GM23338 (cell line): ENCODE measurements around the gene PIM3. TPM values are rescaled to one million over a fixed set of nuclear protein-coding genes. Genes with fewer than 3 reads are reported as not detected.

Source experiments
- ATAC-seq: fragments of 200-7000 bp; cut with Tn5 transposase; 3 replicates; pipeline ENCODE4 v1.9.1; 2020
- DNase-seq: peaks from one replicate; pipeline ENCODE4 v3.0.0-alpha.2; 2015; ENCODE audit warnings: low spot score
- H2AFZ ChIP-seq: fragments of 200-600 bp; sonication (generic); 2 replicates; pipeline ENCODE4 v1.8.0; 2016; ENCODE audit warnings: antibody characterized with exemption, mild to moderate bottlenecking, moderate library complexity
- H3F3A ChIP-seq: fragments of 200-600 bp; sonication (generic); replicated peaks from 2 replicates; pipeline ENCODE4 v1.8.0; 2017; ENCODE audit warnings: antibody characterized with exemption, mixed run types, low read depth
- H3K27ac ChIP-seq: fragments of 200-600 bp; sonication (generic); 2 replicates; pipeline ENCODE4 v1.6.1; 2016; ENCODE audit warnings: low read depth
- H3K27me3 ChIP-seq: fragments of 200-600 bp; sonication (generic); 2 replicates; pipeline ENCODE4 v1.8.0; 2016; ENCODE audit warnings: mild to moderate bottlenecking, mixed run types, moderate library complexity; ENCODE audit not compliant: insufficient read depth
- H3K36me3 ChIP-seq: fragments of 200-600 bp; sonication (generic); 2 replicates; pipeline ENCODE4 v1.8.0; 2016; ENCODE audit warnings: mild to moderate bottlenecking; ENCODE audit not compliant: insufficient read depth
- H3K4me1 ChIP-seq: fragments of 200-600 bp; sonication (generic); 2 replicates; pipeline ENCODE4 v1.8.0; 2016; ENCODE audit warnings: mild to moderate bottlenecking, moderate library complexity; ENCODE audit not compliant: insufficient read depth
- H3K4me2 ChIP-seq: fragments of 200-600 bp; sonication (generic); 2 replicates; pipeline ENCODE4 v1.7.1; 2017; ENCODE audit warnings: mixed run types
- H3K4me3 ChIP-seq: fragments of 200-600 bp; sonication (generic); 2 replicates; pipeline ENCODE4 v1.6.1; 2016; ENCODE audit warnings: mixed run types
- H3K79me2 ChIP-seq: fragments of 200-600 bp; sonication (generic); replicated peaks from 2 replicates; pipeline ENCODE4 v1.8.0; 2017; ENCODE audit warnings: mild to moderate bottlenecking; ENCODE audit not compliant: insufficient read depth
- H3K9me2 ChIP-seq: fragments of 200-600 bp; sonication (generic); 2 replicates; pipeline ENCODE4 v1.8.0; 2017; ENCODE audit not compliant: insufficient read depth
- H4K20me1 ChIP-seq: fragments of 200-600 bp; sonication (generic); replicated peaks from 2 replicates; pipeline ENCODE4 v1.8.0; 2017; ENCODE audit warnings: mild to moderate bottlenecking; ENCODE audit not compliant: insufficient read depth
- H3K27ac Mint-ChIP-seq: 2 replicates; pipeline ENCODE4 v1.8.0; 2020; ENCODE audit warnings: inconsistent platforms, mild to moderate bottlenecking, moderate library complexity, mixed read lengths
- H3K27me3 Mint-ChIP-seq: 3 replicates; pipeline ENCODE4 v1.8.0; 2022; ENCODE audit warnings: low read depth, mild to moderate bottlenecking, moderate library complexity, mixed read lengths, inconsistent platforms; ENCODE audit not compliant: insufficient read depth, poor library complexity
- H3K36me3 Mint-ChIP-seq: 3 replicates; pipeline ENCODE4 v1.8.0; 2021; ENCODE audit warnings: low read depth, mild to moderate bottlenecking, inconsistent platforms, moderate library complexity, mixed read lengths
- H3K4me1 Mint-ChIP-seq: 3 replicates; pipeline ENCODE4 v1.8.0; 2020; ENCODE audit warnings: mild to moderate bottlenecking, inconsistent platforms, mixed read lengths
- H3K4me3 Mint-ChIP-seq: 3 replicates; pipeline ENCODE4 v1.8.0; 2021; ENCODE audit warnings: moderate library complexity, mild to moderate bottlenecking, inconsistent platforms, mixed read lengths
- H3K9me3 Mint-ChIP-seq: 3 replicates; pipeline ENCODE4 v1.8.0; 2020; ENCODE audit warnings: moderate library complexity, mild to moderate bottlenecking, inconsistent platforms, mixed read lengths
- CREB1 ChIP-seq: fragments of 250-450 bp; sonication (Bioruptor Pico); IDR thresholded peaks from 2 replicates; pipeline ENCODE4 v1.5.0; 2020; ENCODE audit warnings: low read depth, mild to moderate bottlenecking, moderate library complexity
- EZH2 ChIP-seq: fragments of 200-600 bp; sonication (generic); IDR thresholded peaks from one replicate; pipeline ENCODE4 v1.8.0; 2017; ENCODE audit warnings: antibody characterized with exemption, mild to moderate bottlenecking, low read depth; ENCODE audit not compliant: unreplicated experiment
- JUNB ChIP-seq: IDR thresholded peaks from one replicate; pipeline ENCODE4 v1.6.1; 2016; ENCODE audit warnings: antibody characterized with exemption; ENCODE audit not compliant: unreplicated experiment
- NANOG ChIP-seq: IDR thresholded peaks from 2 replicates; pipeline ENCODE4 v1.6.1; 2016; ENCODE audit warnings: antibody characterized with exemption, borderline replicate concordance
- POLR2AphosphoS5 ChIP-seq: IDR thresholded peaks from 2 replicates; pipeline ENCODE4 v1.6.1; 2016; ENCODE audit warnings: antibody characterized with exemption, low read depth
- STAT1 ChIP-seq: IDR thresholded peaks from one replicate; pipeline ENCODE4 v1.6.1; 2016; ENCODE audit warnings: antibody characterized with exemption; ENCODE audit not compliant: unreplicated experiment
- ZNF462 ChIP-seq: fragments of 250-450 bp; sonication (Bioruptor Pico); IDR thresholded peaks from 2 replicates; pipeline ENCODE4 v1.5.0; 2020; ENCODE audit warnings: mild to moderate bottlenecking, moderate library complexity
- polyA plus RNA-seq: library from polyadenylated mRNA; unstranded; fragments of >200 nt; fragmentation: Nextera tagmentation; extraction: Ambion mirVana; gene quantifications from 2 replicates; pipeline ENCODE4 v1.2.1, GENCODE V29; 2016
- total RNA-seq: library from RNA; depleted of rRNA; stranded (reverse); fragments of >200 nt; shearing (Covaris generic); gene quantifications from 2 replicates; pipeline ENCODE4 v1.2.3, GENCODE V29; 2014
- TF ChIP-seq, protein P1 (sequence below): IDR thresholded peaks from one replicate; pipeline ENCODE4 v1.6.1; 2018; ENCODE audit warnings: antibody characterized with exemption; ENCODE audit not compliant: unreplicated experiment

The PIM3 gene
- total and polyA plus RNA-seq, 2 experiments from 2014 or later = 17.7 to 37.3 TPM

GRCh38 chr22:49955581-49956417, 4.8 kb upstream of the PIM3 start:
- no peak overlapping the region for H3K27ac ChIP-seq
- no peak overlapping the region for H2AFZ ChIP-seq
- no peak overlapping the region for H3K4me3 Mint-ChIP-seq
- no peak overlapping the region for H3K27ac Mint-ChIP-seq
- ATAC-seq (no peak), DNase-seq (no peak)
- H3K36me3 Mint-ChIP-seq = no peaks in the 10 kb centered on the region
- no peaks in the 10 kb centered on the region for H3K9me3 Mint-ChIP-seq
- H3K9me2 ChIP-seq = no peaks in the 10 kb centered on the region
- no peaks in the 10 kb centered on the region for H4K20me1 ChIP-seq
- no peak overlapping the region for H3K4me2 ChIP-seq
- H3K4me1 ChIP-seq = no peaks in the 10 kb centered on the region
- peaks cover 8% of the 10 kb centered on the region; the same call in 2 of the 3 replicates for H3K4me1 Mint-ChIP-seq
- H3K4me3 ChIP-seq = no peak overlapping the region
- no peaks in the 10 kb centered on the region for H3K79me2 ChIP-seq
- no peaks in the 10 kb centered on the region for H3F3A ChIP-seq
- TF ChIP-seq, protein P1, sequence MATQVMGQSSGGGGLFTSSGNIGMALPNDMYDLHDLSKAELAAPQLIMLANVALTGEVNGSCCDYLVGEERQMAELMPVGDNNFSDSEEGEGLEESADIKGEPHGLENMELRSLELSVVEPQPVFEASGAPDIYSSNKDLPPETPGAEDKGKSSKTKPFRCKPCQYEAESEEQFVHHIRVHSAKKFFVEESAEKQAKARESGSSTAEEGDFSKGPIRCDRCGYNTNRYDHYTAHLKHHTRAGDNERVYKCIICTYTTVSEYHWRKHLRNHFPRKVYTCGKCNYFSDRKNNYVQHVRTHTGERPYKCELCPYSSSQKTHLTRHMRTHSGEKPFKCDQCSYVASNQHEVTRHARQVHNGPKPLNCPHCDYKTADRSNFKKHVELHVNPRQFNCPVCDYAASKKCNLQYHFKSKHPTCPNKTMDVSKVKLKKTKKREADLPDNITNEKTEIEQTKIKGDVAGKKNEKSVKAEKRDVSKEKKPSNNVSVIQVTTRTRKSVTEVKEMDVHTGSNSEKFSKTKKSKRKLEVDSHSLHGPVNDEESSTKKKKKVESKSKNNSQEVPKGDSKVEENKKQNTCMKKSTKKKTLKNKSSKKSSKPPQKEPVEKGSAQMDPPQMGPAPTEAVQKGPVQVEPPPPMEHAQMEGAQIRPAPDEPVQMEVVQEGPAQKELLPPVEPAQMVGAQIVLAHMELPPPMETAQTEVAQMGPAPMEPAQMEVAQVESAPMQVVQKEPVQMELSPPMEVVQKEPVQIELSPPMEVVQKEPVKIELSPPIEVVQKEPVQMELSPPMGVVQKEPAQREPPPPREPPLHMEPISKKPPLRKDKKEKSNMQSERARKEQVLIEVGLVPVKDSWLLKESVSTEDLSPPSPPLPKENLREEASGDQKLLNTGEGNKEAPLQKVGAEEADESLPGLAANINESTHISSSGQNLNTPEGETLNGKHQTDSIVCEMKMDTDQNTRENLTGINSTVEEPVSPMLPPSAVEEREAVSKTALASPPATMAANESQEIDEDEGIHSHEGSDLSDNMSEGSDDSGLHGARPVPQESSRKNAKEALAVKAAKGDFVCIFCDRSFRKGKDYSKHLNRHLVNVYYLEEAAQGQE = no peak
- TF ChIP-seq JUNB (no peak), CREB1 (CRISPR knock-in tag) (no peak), STAT1 (no peak), EZH2 (no peak), NANOG (no peak)
- H3K27me3 ChIP-seq = peaks cover 10% of the 10 kb centered on the region; the same call in 1 of the 2 replicates
- H3K36me3 ChIP-seq = no peaks in the 10 kb centered on the region
- peaks cover 7% of the 10 kb centered on the region for H3K27me3 Mint-ChIP-seq

GRCh38 chr22:49956418-49956770, 4.2 kb upstream of the PIM3 start:
- DNase-seq = no peak
- Histone ChIP-seq H3F3A (no peaks in the 10 kb centered on the region), H3K4me2 (no peak overlapping the region), H3K27ac (no peak overlapping the region), H3K36me3 (no peaks in the 10 kb centered on the region), H4K20me1 (no peaks in the 10 kb centered on the region), H3K27me3 (peaks cover 15% of the 10 kb centered on the region), H3K4me3 (no peak overlapping the region), H3K79me2 (no peaks in the 10 kb centered on the region), H3K9me2 (no peaks in the 10 kb centered on the region), H3K4me1 (no peaks in the 10 kb centered on the region), H2AFZ (no peak overlapping the region)
- Mint-ChIP-seq H3K4me3 (no peak overlapping the region), H3K27ac (no peak overlapping the region), H3K9me3 (no peaks in the 10 kb centered on the region), H3K36me3 (no peaks in the 10 kb centered on the region), H3K4me1 (peaks cover 8% of the 10 kb centered on the region; the same call in 2 of the 3 replicates), H3K27me3 (peaks cover 5% of the 10 kb centered on the region)
- ATAC-seq = no peak
- TF ChIP-seq NANOG (no peak), STAT1 (no peak), ZNF462 (no peak), POLR2AphosphoS5 (no peak)
